Neuron (in vitro differentiated cells): Measurements from ENCODE around the gene MRPS27.

Experiments used
- H2AFZ ChIP-seq: one replicate; pipeline ENCODE4 v1.6.1; 2013; ENCODE audit warnings: low read depth, mild to moderate bottlenecking, inconsistent platforms, low read length, moderate library complexity
- H3K27me3 ChIP-seq: one replicate; pipeline ENCODE4 v1.6.1; 2013; ENCODE audit warnings: low read length; ENCODE audit not compliant: insufficient read depth
- H3K36me3 ChIP-seq: one replicate; pipeline ENCODE4 v1.6.1; 2013; ENCODE audit warnings: low read length; ENCODE audit not compliant: insufficient read depth
- H3K4me1 ChIP-seq: one replicate; pipeline ENCODE4 v1.6.1; 2013; ENCODE audit warnings: low read length; ENCODE audit not compliant: insufficient read depth
- H3K4me3 ChIP-seq: 2 replicates; pipeline ENCODE4 v1.5.1; 2013; ENCODE audit warnings: mild to moderate bottlenecking, low read length, moderate library complexity
- H3K9me3 ChIP-seq: one replicate; pipeline ENCODE4 v1.6.1; 2013; ENCODE audit warnings: low read length

Gene MRPS27

DNA sequence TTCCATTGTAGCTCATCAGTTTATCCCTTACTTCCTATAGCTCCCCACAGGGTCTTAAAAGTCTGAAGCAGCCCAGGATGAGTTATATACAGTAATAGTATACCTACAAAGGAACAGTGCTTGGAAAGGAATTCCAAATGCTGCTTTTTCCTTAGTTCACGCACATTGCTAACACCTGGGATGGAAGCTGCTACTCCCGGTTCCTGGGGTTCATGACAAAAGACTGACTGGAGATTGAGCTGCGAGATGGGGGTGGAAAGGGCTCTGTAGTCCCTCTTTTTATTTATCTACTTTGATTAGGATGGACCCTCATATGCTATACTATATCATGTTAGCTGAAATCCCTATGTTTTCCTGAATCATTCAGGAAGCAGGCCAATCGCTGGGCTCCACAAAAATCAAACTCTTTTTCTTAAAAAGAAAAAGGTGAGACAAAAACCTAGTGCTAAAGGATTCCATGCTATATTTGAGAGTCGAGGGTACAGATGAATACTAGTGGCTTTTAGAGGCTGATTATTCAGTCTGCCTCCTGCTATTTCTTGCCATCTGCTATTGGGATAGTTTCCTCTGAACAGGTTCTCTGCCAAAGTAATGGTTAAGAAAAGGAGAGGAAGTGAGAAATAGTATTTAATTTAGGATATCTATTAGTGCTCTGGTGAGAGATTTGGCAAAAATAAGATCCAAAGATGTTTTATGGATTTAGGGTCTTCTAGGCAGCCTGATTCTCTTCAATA, 81.2 kb downstream of the MRPS27 start:
- Histone ChIP-seq H3K36me3 (peaks cover 18% of the 10 kb centered on the region), H3K9me3 (no peaks in the 10 kb centered on the region), H3K4me1 (peaks cover 31% of the 10 kb centered on the region), H2AFZ (no peak overlapping the region), H3K27me3 (no peaks in the 10 kb centered on the region), H3K4me3 (no peak overlapping the region)

DNA sequence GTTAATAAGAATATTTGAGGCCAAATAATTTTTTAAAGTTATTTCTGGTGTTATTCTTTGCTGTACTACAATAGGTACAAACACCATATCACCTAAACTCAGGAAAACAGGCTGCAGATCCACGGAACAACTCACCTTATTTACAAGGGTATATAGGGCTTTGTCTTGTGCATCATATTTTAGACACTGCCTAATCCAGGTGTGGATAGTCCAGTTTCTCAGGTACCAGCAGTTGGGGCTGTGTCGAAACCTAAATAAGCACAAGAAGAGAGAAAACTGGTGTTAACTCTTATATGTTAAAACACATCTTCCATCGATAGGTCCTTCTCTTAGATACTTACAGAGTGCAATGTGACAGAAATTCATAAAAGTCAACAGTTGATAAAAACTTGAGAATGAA, 82.2 kb downstream of the MRPS27 start:
- peaks cover 18% of the 10 kb centered on the region for H3K36me3 ChIP-seq
- H3K9me3 ChIP-seq: no peaks in the 10 kb centered on the region
- no peak overlapping the region for H3K4me3 ChIP-seq
- H3K4me1 ChIP-seq: peaks cover 26% of the 10 kb centered on the region
- no peak overlapping the region for H2AFZ ChIP-seq
- H3K27me3 ChIP-seq: no peaks in the 10 kb centered on the region

DNA sequence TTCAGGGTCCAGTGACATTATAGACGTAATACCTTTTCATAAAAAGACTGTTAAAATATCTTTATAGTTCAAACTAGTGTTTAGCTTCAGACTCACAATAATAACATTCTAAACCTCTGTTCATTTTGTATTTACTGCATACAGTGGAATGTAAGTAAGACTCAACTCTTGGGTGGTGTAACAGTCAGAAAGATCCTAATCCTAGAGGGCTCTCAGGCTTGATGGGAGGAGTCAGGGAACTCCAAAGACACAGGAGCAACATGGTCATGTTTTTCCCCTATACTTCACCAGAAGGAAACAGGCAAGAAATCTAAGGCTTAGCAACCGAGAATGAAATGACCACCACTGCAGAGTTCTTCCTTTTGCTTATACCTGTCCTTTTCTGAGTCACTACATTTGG, 82.6 kb downstream of the MRPS27 start:
- H3K4me3 ChIP-seq: no peak overlapping the region
- no peaks in the 10 kb centered on the region for H3K27me3 ChIP-seq
- H2AFZ ChIP-seq: no peak overlapping the region
- peaks cover 26% of the 10 kb centered on the region for H3K4me1 ChIP-seq
- H3K36me3 ChIP-seq: peaks cover 18% of the 10 kb centered on the region
- no peaks in the 10 kb centered on the region for H3K9me3 ChIP-seq

DNA sequence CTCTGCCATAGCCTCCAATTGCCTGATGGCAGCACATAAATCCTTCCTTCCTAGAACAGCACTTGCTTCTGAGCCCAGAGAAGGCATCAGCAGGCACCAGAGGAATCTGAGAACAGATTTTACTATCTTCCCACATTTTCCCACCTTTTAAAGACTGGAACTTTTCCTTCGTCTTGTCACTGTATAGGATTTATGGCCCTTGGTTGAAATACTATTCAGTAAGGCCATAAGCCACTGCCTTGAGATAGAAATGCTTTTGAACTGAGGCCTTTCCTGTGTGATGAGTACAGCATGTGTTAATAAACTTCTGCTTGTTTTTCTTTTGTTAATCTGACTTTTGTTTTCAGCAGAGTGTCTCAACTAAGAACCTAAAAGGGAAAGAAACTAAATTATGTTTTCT, 84.3 kb downstream of the MRPS27 start:
- Histone ChIP-seq H3K4me1 (peaks cover 24% of the 10 kb centered on the region), H2AFZ (no peak overlapping the region), H3K9me3 (no peaks in the 10 kb centered on the region), H3K4me3 (no peak overlapping the region), H3K27me3 (no peaks in the 10 kb centered on the region), H3K36me3 (peaks cover 20% of the 10 kb centered on the region)

DNA sequence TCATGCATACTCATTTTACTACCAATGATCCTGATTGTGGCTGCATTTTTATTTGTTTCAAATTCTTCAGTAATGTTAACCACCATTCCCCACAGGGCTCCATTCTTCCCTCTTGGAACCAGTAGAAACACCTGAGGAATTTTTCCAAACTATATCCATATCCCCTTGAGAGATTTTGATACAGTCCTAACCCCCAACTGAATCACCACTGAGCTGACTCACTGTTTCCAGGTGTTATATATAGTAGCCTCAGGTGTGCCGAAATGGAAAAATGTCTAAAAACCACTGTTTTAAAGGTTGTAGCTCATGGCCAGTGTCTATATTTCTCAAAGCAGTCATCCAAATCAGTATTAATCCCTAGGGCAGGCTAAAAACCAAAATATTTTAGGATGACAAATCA, 85.2 kb downstream of the MRPS27 start:
- no peaks in the 10 kb centered on the region for H3K9me3 ChIP-seq
- H3K4me1 ChIP-seq: peaks cover 24% of the 10 kb centered on the region
- H2AFZ ChIP-seq: no peak overlapping the region
- H3K36me3 ChIP-seq: peaks cover 25% of the 10 kb centered on the region
- H3K27me3 ChIP-seq: no peaks in the 10 kb centered on the region
- no peak overlapping the region for H3K4me3 ChIP-seq

DNA sequence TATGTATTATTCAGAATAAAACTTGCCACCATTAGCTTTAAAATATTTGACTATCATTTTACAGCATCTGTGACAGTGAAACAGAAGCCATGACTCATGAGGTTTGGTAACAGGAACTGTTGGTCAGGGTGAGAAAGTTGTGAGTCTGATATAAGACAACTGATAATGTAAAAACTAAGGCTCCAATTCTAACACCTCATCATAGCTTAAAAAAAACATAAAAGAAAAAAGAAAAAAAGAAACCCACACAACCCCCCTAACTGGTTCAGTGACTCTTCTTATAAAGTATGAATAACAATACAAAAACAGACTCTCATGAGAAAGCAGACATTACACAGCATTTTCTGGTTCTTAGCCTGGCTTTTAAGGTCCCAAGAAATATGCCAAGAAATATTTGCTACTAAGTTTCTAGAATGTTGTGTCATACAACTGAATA, 85.8 kb downstream of the MRPS27 start:
- no peaks in the 10 kb centered on the region for H3K9me3 ChIP-seq
- peaks cover 25% of the 10 kb centered on the region for H3K36me3 ChIP-seq
- H3K27me3 ChIP-seq: no peaks in the 10 kb centered on the region
- no peak overlapping the region for H2AFZ ChIP-seq
- peaks cover 29% of the 10 kb centered on the region for H3K4me1 ChIP-seq
- no peak overlapping the region for H3K4me3 ChIP-seq

DNA sequence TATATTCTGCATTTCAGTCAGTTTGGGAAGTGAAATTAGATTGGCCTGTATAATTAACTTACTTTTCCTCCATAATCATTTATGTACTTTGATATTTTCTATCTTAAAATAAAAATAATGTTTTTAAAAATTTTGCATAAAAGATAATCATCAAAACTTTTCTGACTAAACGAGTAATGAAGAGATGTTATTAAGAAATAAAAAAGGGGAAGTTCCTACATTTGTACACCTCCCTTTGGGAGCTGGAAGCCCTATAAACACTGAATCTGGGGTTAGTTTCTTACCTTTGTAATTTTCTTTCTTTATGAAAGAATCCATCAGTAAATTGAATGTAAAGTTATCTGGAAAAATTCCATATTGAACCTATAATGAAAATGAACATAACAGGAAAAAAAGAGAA, 86.2 kb downstream of the MRPS27 start:
- no peaks in the 10 kb centered on the region for H3K9me3 ChIP-seq
- no peaks in the 10 kb centered on the region for H3K27me3 ChIP-seq
- peaks cover 25% of the 10 kb centered on the region for H3K36me3 ChIP-seq
- H3K4me1 ChIP-seq: peaks cover 32% of the 10 kb centered on the region
- no peak overlapping the region for H3K4me3 ChIP-seq
- no peak overlapping the region for H2AFZ ChIP-seq

DNA sequence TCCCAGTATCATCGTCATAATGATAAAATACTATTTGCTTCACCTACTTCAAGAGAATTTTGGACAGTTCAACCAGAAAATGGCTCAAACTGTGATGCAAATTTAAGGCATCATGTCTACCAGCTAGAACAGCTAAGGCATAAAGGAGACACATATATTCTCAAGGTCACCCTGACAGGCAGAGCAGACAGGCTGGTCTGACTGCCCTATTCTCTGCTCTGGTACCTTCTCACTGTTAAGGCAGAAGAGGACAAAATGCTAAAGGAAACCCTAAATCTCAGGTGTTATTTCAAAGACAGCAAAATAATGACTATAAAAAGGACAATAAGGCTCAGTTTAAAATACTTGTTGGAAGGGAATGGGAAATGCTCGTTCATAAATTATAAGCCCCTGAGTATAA, 87.2 kb downstream of the MRPS27 start:
- H2AFZ ChIP-seq: no peak overlapping the region
- H3K4me1 ChIP-seq: peaks cover 33% of the 10 kb centered on the region
- H3K36me3 ChIP-seq: peaks cover 22% of the 10 kb centered on the region
- no peaks in the 10 kb centered on the region for H3K9me3 ChIP-seq
- H3K27me3 ChIP-seq: no peaks in the 10 kb centered on the region
- H3K4me3 ChIP-seq: no peak overlapping the region

DNA sequence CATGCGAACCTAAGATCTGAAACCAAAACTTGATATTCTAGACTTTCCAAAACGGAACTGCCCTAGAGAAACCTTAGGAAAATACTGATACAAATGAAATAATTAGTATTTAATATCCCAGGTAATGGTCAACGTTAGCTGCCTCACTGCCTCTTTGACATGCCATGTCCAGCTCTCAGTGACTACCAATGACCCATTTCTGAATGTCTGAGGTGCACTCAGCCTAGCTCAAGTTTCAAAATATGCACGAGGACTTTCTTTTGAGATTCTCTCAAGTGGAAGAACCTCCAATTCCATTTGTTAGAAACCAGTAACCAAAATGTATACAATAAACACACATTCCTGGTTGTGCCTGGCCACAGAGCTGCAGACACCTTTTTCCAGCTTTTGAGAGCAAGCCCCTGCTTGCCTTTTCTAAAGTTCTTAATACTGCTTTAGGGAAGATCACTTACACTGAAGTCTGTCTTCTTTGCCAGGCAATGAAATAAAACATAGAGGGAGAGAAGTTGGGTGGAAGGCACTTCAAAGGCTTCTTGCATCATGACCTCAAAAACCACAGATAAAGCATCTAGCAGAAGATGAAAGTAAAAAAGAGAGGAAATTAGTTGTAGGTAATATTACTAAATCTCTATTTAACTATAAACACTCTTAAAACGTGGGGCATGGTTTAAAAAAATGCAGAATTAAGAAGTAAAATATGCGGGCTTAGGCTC, 87.9 kb downstream of the MRPS27 start:
- no peak overlapping the region for H3K4me3 ChIP-seq
- H3K36me3 ChIP-seq: peaks cover 16% of the 10 kb centered on the region
- H3K4me1 ChIP-seq: peaks cover 39% of the 10 kb centered on the region
- H2AFZ ChIP-seq: no peak overlapping the region
- H3K9me3 ChIP-seq: no peaks in the 10 kb centered on the region
- no peaks in the 10 kb centered on the region for H3K27me3 ChIP-seq

DNA sequence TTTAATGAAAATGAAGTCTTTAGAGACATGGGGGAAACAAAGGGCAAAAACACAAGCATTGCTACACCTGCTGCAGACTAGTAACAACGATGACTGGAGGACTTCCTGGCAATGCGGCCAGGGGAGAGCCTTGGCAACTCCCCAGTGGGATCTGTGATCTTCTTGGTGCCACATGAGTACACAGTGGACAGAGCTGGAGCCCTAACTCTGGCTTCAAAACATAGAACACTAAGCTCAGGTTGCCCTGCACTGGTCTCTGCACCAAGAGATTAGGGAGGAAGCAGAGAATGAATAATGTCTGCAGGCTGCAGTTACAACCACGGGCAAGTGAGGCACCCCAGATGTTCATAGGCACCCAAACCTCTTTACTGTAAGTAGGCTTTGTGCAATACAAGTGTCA, 91.1 kb downstream of the MRPS27 start:
- Histone ChIP-seq H3K27me3 (no peaks in the 10 kb centered on the region), H3K9me3 (no peaks in the 10 kb centered on the region), H3K36me3 (peaks cover 29% of the 10 kb centered on the region), H3K4me3 (no peak overlapping the region), H3K4me1 (peaks cover 40% of the 10 kb centered on the region), H2AFZ (no peak overlapping the region)

DNA sequence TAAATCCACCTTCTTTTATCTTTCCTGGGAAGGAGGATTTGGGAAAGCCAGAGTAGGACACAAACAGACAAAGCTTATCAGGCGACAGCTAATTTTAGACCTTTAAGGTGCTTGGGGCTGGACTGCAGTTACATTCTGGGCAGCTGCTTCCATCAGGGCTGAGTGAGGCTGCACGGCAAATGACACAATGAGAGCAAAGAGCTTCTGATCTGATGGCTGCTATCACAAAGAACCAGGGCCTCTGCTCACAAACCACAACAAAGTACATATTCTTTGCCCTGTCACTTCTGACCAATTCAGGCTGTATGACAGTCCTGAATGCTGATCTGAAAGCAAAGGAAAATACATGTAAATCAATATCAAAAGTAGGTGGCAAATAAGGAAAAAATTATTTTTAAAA, 93.1 kb downstream of the MRPS27 start:
- no peaks in the 10 kb centered on the region for H3K27me3 ChIP-seq
- peaks cover 26% of the 10 kb centered on the region for H3K4me1 ChIP-seq
- no peak overlapping the region for H3K4me3 ChIP-seq
- peaks cover 48% of the 10 kb centered on the region for H3K36me3 ChIP-seq
- no peak overlapping the region for H2AFZ ChIP-seq
- no peaks in the 10 kb centered on the region for H3K9me3 ChIP-seq

DNA sequence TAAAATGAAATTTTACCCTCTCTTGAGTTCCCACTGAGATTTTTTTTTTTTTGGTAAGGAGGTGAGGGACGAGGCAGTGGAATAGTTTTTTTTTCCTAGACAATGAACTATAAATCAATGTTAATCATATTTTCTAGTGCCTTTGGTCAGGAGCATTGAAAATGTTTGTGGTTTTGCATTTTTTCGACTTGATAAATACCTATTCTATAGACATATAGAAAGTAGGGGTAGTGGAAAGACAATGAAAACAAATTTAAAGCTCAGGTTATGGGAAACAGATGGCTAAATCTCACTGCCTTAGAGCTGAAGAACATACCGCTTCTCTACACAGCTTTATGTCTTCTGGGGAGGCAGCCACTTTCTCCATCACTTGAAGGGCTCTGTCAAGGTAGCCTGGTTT, 94.3 kb downstream of the MRPS27 start:
- no peaks in the 10 kb centered on the region for H3K9me3 ChIP-seq
- peaks cover 56% of the 10 kb centered on the region for H3K36me3 ChIP-seq
- peaks cover 21% of the 10 kb centered on the region for H3K4me1 ChIP-seq
- no peak overlapping the region for H3K4me3 ChIP-seq
- H2AFZ ChIP-seq: no peak overlapping the region
- no peaks in the 10 kb centered on the region for H3K27me3 ChIP-seq

DNA sequence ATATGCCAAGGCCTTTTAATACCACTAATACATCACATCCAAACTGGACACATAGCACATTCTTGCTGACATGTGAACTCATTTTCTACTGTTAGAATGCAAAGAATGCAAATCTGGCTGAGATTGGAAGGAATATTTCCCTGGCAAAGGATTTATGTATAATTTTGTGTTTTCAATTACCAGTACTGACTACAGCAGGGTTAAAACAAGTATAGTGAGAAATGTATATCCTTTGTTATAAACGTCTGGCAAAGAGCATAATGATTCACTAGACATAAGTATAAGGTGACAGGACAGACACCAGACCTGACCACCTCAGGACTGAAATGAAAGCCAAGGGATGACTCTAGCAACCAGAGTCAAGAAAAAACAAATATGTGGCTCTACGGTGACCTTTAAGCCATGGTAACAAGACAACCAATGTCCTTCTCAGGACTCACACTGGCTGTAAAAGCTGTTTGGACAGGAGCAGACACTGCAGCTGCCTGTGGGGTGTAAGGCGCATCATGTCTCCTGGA, 95.0 kb downstream of the MRPS27 start:
- Histone ChIP-seq H3K36me3 (peaks cover 57% of the 10 kb centered on the region), H3K27me3 (no peaks in the 10 kb centered on the region), H3K4me3 (no peak overlapping the region), H3K9me3 (no peaks in the 10 kb centered on the region), H3K4me1 (peaks cover 21% of the 10 kb centered on the region), H2AFZ (no peak overlapping the region)
